ENCODE data around the gene FER. TPM values are rescaled to one million over a fixed set of nuclear protein-coding genes. Genes with fewer than 3 reads are reported as not detected.

FER gene
- total and polyA plus RNA-seq, 9 of the 15 experiments (the other 6 are each of a cell fraction or from before 2014, with no cell fraction given), result 6.7 to 18.2 (median 8.9) TPM

DNA sequence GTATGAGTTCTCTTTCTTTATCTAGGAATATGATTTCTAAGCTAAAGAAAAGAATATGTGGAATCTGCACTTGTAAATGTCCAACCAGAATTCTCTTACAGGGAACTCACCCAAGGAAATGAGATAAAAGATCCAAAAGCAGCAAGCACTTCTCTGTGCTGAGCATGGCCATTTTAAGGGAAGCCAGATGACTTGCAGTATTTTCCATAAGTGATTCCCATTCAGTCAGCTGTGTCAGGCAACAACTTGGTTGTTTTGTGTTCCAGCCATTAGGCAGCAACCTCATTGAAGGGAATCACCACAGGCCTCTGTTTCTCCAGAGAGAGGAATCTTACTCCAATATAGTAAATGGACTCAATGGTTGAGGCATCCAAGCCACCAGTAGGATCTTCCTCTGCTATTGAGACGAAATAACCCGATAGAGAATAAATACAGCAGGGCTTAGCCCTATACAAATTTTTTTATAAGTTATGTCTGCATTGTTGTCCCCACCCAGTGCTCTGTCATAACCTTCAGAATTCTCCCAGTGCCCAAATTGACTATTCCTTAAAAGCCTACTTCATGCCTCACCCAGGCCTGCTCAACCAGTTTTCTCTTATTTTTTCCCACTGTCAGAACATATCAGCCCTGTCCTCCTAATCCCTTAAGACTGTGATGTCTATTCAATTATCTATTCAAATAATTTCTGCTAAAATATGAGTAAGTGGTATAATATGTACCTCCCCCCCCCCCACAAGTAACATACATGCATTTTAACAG, 425.5 kb downstream of the FER start:
- Histone ChIP-seq H3K36me3 (ENCODE audit: control insufficient read depth, insufficient read depth, low read length) (no peaks in the 10 kb centered on the region), H3K4me3 (no peak overlapping the region), H3K9me1 (ENCODE audit: control insufficient read depth, insufficient read depth, low read length) (no peaks in the 10 kb centered on the region), H4K20me1 (replicated peaks; ENCODE audit: control insufficient read depth, insufficient read depth, low read length) (no peaks in the 10 kb centered on the region), H3K27ac (ENCODE audit: extremely low read depth, low read depth, low read length) (no peak overlapping the region), H3K9ac (ENCODE audit: insufficient read depth in 1 of 2, low read depth in 2 of 2, low read length in 2 of 2) (no peak overlapping the region), H2AFZ (ENCODE audit: low read depth, low read length) (no peak overlapping the region), H3K27me3 (ENCODE audit: control insufficient read depth in 2 of 2, insufficient read depth in 2 of 2, low read length in 2 of 2) (no peaks in the 10 kb centered on the region), H3K9me3 (replicated peaks; ENCODE audit: control insufficient read depth, insufficient read depth, low read depth, low read length) (no peaks in the 10 kb centered on the region), H3K4me1 (replicated peaks in 1 of 2; ENCODE audit: control insufficient read depth in 2 of 2, insufficient read depth in 2 of 2, low read length in 2 of 2) (no peaks in the 10 kb centered on the region), H3K4me2 (ENCODE audit: insufficient read depth, low read length) (no peak overlapping the region), H3K79me2 (ENCODE audit: control insufficient read depth, insufficient read depth, low read length) (no peaks in the 10 kb centered on the region)
- no TSS peak for BruUV-seq (replicated peaks)
- no peak for FAIRE-seq
- no peak for ATAC-seq
- in situ Hi-C loops (cut with MboI), result no loop called here
- ChIA-PET CTCF (ENCODE audit: low intra/inter-chr PET ratio) (no interaction called here), POLR2A (interaction anchor here (0.7 kb wide), 1 partner anchor 19 kb away, joined by 3 read pairs; no protein-coding TSS in a partner anchor)
- WGBS (ENCODE audit: insufficient coverage, low coverage, missing lambda C conversion rate), result 29% methylated on average over 2 of the region's 2 CpGs
- TF ChIP-seq ZNF384 (IDR thresholded peaks at IDR 0.05; ENCODE audit: low read depth, low read length) (no peak), NFE2 (IDR thresholded peaks at IDR 0.05; ENCODE audit: low read depth) (peak; percentile 24; the same call in 1 of the 2 replicates), MAFG (tag; conservative IDR thresholded peaks at IDR 0.05) (peak; percentile 52; the same call in 1 of the 2 replicates)
- DNase-seq (ENCODE audit: extremely low read depth in 1 of 4, low spot score in 3 of 4), result no peak
- intact Hi-C loops (cut with micrococcal nuclease), result no loop called here

GRCh38 chr5:109177227-109177626, 429.5 kb downstream of the FER start:
- no TSS peak for BruUV-seq (replicated peaks)
- H3K4me2 ChIP-seq (ENCODE audit: insufficient read depth, low read length), result no peak overlapping the region
- POLR2A ChIA-PET, result no interaction called here
- H2AFZ ChIP-seq (ENCODE audit: low read depth, low read length), result no peak overlapping the region
- no peaks in the 10 kb centered on the region for H3K4me1 ChIP-seq (replicated peaks in 1 of 2; ENCODE audit: control insufficient read depth in 2 of 2, insufficient read depth in 2 of 2, low read length in 2 of 2)
- DNase-seq (ENCODE audit: extremely low read depth in 1 of 4, low spot score in 3 of 4) (no peak), FAIRE-seq (no peak), ATAC-seq (no peak)
- no peaks in the 10 kb centered on the region for H3K79me2 ChIP-seq (ENCODE audit: control insufficient read depth, insufficient read depth, low read length)
- no peaks in the 10 kb centered on the region for H3K9me3 ChIP-seq (replicated peaks; ENCODE audit: control insufficient read depth, insufficient read depth, low read depth, low read length)
- CTCF ChIA-PET (ENCODE audit: low intra/inter-chr PET ratio), result no interaction called here
- intact Hi-C loops (cut with micrococcal nuclease), result no loop called here
- H4K20me1 ChIP-seq (replicated peaks; ENCODE audit: control insufficient read depth, insufficient read depth, low read length), result no peaks in the 10 kb centered on the region
- no peak overlapping the region for H3K4me3 ChIP-seq
- no peaks in the 10 kb centered on the region for H3K27me3 ChIP-seq (ENCODE audit: control insufficient read depth in 2 of 2, insufficient read depth in 2 of 2, low read length in 2 of 2)
- H3K9ac ChIP-seq (ENCODE audit: insufficient read depth in 1 of 2, low read depth in 2 of 2, low read length in 2 of 2), result no peak overlapping the region
- no peaks in the 10 kb centered on the region for H3K9me1 ChIP-seq (ENCODE audit: control insufficient read depth, insufficient read depth, low read length)
- 23% methylated on average over 2 of the region's 2 CpGs for WGBS (ENCODE audit: insufficient coverage, low coverage, missing lambda C conversion rate)
- H3K27ac ChIP-seq (ENCODE audit: extremely low read depth, low read depth, low read length), result no peak overlapping the region
- in situ Hi-C loops (cut with MboI), result no loop called here
- no peaks in the 10 kb centered on the region for H3K36me3 ChIP-seq (ENCODE audit: control insufficient read depth, insufficient read depth, low read length)
- no peak for TF ChIP-seq TAF1 (IDR thresholded peaks at IDR 0.05; ENCODE audit: control insufficient read depth, extremely low read depth, insufficient read depth, low read length, severe bottlenecking)
- TF ChIP-seq RBM17 (IDR thresholded peaks at IDR 0.05; ENCODE audit: borderline replicate concordance, low read depth, low read length), result no peak
- TF ChIP-seq, protein P1, sequence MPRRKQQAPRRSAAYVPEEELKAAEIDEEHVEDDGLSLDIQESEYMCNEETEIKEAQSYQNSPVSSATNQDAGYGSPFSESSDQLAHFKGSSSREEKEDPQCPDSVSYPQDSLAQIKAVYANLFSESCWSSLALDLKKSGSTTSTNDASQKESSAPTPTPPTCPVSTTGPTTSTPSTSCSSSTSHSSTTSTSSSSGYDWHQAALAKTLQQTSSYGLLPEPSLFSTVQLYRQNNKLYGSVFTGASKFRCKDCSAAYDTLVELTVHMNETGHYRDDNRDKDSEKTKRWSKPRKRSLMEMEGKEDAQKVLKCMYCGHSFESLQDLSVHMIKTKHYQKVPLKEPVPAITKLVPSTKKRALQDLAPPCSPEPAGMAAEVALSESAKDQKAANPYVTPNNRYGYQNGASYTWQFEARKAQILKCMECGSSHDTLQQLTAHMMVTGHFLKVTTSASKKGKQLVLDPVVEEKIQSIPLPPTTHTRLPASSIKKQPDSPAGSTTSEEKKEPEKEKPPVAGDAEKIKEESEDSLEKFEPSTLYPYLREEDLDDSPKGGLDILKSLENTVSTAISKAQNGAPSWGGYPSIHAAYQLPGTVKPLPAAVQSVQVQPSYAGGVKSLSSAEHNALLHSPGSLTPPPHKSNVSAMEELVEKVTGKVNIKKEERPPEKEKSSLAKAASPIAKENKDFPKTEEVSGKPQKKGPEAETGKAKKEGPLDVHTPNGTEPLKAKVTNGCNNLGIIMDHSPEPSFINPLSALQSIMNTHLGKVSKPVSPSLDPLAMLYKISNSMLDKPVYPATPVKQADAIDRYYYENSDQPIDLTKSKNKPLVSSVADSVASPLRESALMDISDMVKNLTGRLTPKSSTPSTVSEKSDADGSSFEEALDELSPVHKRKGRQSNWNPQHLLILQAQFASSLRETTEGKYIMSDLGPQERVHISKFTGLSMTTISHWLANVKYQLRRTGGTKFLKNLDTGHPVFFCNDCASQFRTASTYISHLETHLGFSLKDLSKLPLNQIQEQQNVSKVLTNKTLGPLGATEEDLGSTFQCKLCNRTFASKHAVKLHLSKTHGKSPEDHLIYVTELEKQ (CRISPR knock-in tag; IDR thresholded peaks at IDR 0.05), result no peak
- no peak for TF ChIP-seq PATZ1 (CRISPR knock-in tag; IDR thresholded peaks at IDR 0.05; ENCODE audit: borderline replicate concordance)
- no peak for TF ChIP-seq U2AF2 (optimal IDR thresholded peaks at IDR 0.05; ENCODE audit: low read depth, low read length)
- no peak for TF ChIP-seq PHTF2 (CRISPR knock-in tag; IDR thresholded peaks at IDR 0.05)
- TF ChIP-seq HIVEP1 (CRISPR knock-in tag; IDR thresholded peaks at IDR 0.05), result no peak
